ENCODE data around the gene PARP2. TPM values are rescaled to one million over a fixed set of nuclear protein-coding genes. Genes with fewer than 3 reads are reported as not detected.

The PARP2 gene
- total RNA-seq, 4 donors from 2014 or later = 5.0 to 20.3 (median 11.7) TPM

GRCh38 chr14:20343862-20344220, 406 bp downstream of the PARP2 start:
- 0 to 4% methylated on average over 3 of the region's 3 CpGs for WGBS, 2 donors
- H3K27ac ChIP-seq = peak overlapping the region; percentile 93 to 97 (median 96)
- peaks cover 5 to 18% (median 9%) of the 10 kb centered on the region in 3 donors for H3K4me1 ChIP-seq
- peaks cover 0 to 39% (median 0%) of the 10 kb centered on the region in 3 donors for H3K36me3 ChIP-seq
- no peaks in the 10 kb centered on the region for H3K9me3 ChIP-seq
- TF ChIP-seq CTCF (IDR thresholded peaks at IDR 0.05) = no peak
- TF ChIP-seq POLR2A (IDR thresholded peaks at IDR 0.05) = no peak
- DNase-seq = no peak
- no peaks in the 10 kb centered on the region for H3K27me3 ChIP-seq
- intact Hi-C loops (cut with DNase I) = loop anchor here (5.0 to 10.0 kb wide), 2 partner anchors 71 to 268 kb away; partner anchors contain the start of gene TEP1
- H3K4me3 ChIP-seq = peak overlapping the region; percentile 65 to 89 (median 74)

- TF ChIP-seq POLR2A (IDR thresholded peaks at IDR 0.05) (no peak), CTCF (IDR thresholded peaks at IDR 0.05) (no peak)
- 100% methylated on average over 1 of the region's 1 CpG for WGBS, 2 donors
Measured at GRCh38 chr14:20345366-20345765, 1.9 kb downstream of the PARP2 start.

GRCh38 chr14:20346713-20347112, 3.3 kb downstream of the PARP2 start:
- WGBS, 2 donors = 86 to 100% methylated on average over 1 of the region's 1 CpG
- Histone ChIP-seq H3K36me3 (peaks cover 0 to 68% (median 0%) of the 10 kb centered on the region in 3 donors), H3K27ac (no peak overlapping the region), H3K27me3 (no peaks in the 10 kb centered on the region), H3K4me3 (no peak overlapping the region), H3K9me3 (no peaks in the 10 kb centered on the region), H3K4me1 (peaks cover 5 to 18% (median 9%) of the 10 kb centered on the region in 3 donors)
- no peak for TF ChIP-seq CTCF (IDR thresholded peaks at IDR 0.05)
- no peak for TF ChIP-seq POLR2A (IDR thresholded peaks at IDR 0.05)
- intact Hi-C loops (cut with DNase I) = loop anchor here (5.0 to 10.0 kb wide), 2 partner anchors 68 to 111 kb away; partner anchors contain the start of genes APEX1 and TEP1
- DNase-seq = no peak

More at GRCh38 chr14:20345366-20345765, 1.9 kb downstream of the PARP2 start:
- H3K9me3 ChIP-seq = no peaks in the 10 kb centered on the region
- H3K4me1 ChIP-seq = peaks cover 5 to 18% (median 9%) of the 10 kb centered on the region in 3 donors
- peaks cover 0 to 55% (median 0%) of the 10 kb centered on the region in 3 donors for H3K36me3 ChIP-seq
- DNase-seq = no peak
- no peak overlapping the region for H3K27ac ChIP-seq
- no peaks in the 10 kb centered on the region for H3K27me3 ChIP-seq
- intact Hi-C loops (cut with DNase I) = loop anchor here (5.0 to 10.0 kb wide), 2 partner anchors 69 to 112 kb away; partner anchors contain the start of genes APEX1 and TEP1
- no peak overlapping the region for H3K4me3 ChIP-seq

- Histone ChIP-seq H3K27me3 (no peaks in the 10 kb centered on the region), H3K4me3 (no peak overlapping the region), H3K36me3 (peaks cover 0 to 79% (median 0%) of the 10 kb centered on the region in 3 donors), H3K27ac (no peak overlapping the region), H3K4me1 (peaks cover 5 to 13% (median 9%) of the 10 kb centered on the region in 3 donors), H3K9me3 (no peaks in the 10 kb centered on the region)
- WGBS, 2 donors = 77 to 90% methylated on average over 3 of the region's 3 CpGs
- DNase-seq = no peak
- TF ChIP-seq CTCF (IDR thresholded peaks at IDR 0.05) = no peak
- no peak for TF ChIP-seq POLR2A (IDR thresholded peaks at IDR 0.05)
- intact Hi-C loops (cut with DNase I) = loop anchor here (5.0 to 10.0 kb wide), 2 partner anchors 67 to 110 kb away; partner anchors contain the start of genes APEX1 and TEP1
Measured at GRCh38 chr14:20347747-20348146, 4.3 kb downstream of the PARP2 start.

GRCh38 chr14:20350282-20350681, 6.8 kb downstream of the PARP2 start:
- TF ChIP-seq POLR2A (IDR thresholded peaks at IDR 0.05) (no peak), CTCF (IDR thresholded peaks at IDR 0.05) (no peak)
- H3K36me3 ChIP-seq = peaks cover 0 to 99% (median 15%) of the 10 kb centered on the region in 3 donors
- DNase-seq = no peak
- no peaks in the 10 kb centered on the region for H3K4me1 ChIP-seq
- no peak overlapping the region for H3K27ac ChIP-seq
- H3K27me3 ChIP-seq = no peaks in the 10 kb centered on the region
- H3K4me3 ChIP-seq = no peak overlapping the region
- intact Hi-C loops (cut with DNase I) = no loop called here
- 81 to 90% methylated on average over 2 of the region's 2 CpGs for WGBS, 2 donors
- no peaks in the 10 kb centered on the region for H3K9me3 ChIP-seq

Data from esophagus squamous epithelium (tissue), 5 donors.